ENCODE data around the gene TRERF1.
A peak's percentile ranks its signal among the peaks of the same experiment; 100 is the strongest.

TRERF1 gene

DNA sequence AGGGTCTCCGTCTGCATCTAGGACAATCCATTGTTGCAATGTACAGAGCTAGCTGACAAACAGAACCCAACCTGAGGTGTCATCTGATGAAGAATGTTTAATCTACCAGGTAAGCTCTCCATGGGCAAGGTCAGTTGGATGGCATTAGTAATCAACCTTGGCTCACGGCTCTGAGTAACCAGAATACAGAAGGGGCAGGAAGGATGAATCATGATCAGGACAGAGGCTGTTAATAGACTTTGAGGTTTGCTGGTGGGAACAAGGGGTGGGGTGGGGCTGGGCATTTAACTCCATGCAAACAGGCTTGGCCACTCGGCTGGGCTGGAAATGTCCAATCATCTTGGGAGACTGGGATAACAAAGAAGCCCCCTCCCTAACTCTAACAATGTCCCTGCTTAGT is 157.0 kb downstream of the TRERF1 start:
- H3K36me3 ChIP-seq (ENCODE audit: insufficient read depth, low read length): peaks cover 6% of the 10 kb centered on the region
- no peak overlapping the region for H3K4me3 ChIP-seq (ENCODE audit: low read depth in 1 of 2, low read length in 2 of 2)
- H3K27me3 ChIP-seq (ENCODE audit: control insufficient read depth in 1 of 2, insufficient read depth in 2 of 2, low read length in 2 of 2): no peaks in the 10 kb centered on the region
- no peaks in the 10 kb centered on the region for H3K9me3 ChIP-seq (ENCODE audit: low read length)
- no peak overlapping the region for H3K27ac ChIP-seq (ENCODE audit: low read depth, low read length)
- no peaks in the 10 kb centered on the region for H3K4me1 ChIP-seq (ENCODE audit: insufficient read depth, low read length)
- H3K9ac ChIP-seq (ENCODE audit: low read length): no peak overlapping the region

DNA sequence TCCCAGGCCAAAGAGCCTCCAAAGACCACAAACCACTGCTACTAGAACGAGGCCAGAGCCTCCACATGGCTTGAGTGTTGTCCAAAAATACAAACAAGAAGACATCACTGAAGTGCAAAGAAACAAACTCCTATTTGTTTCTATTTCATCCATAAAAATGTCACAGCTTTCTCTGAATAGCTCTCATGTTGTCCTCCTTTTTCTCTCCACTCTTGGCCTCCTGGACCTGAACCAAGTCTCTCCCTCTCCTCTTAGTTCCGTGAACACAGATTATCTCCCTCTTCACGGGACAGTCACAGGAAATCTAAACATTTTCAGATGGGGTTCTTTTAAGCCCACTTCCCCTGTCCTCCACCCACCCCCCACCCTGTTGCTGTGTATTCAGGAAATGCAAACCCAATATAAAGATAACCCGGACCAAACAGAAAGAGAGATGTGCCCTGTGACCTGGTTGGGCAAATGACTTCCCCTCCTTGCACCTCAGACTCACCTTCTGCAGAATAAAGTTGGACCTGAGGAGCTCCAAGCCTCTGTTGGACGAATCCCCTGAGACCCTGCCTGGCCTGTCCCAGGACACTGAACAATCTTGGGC is 158.2 kb downstream of the TRERF1 start:
- Histone ChIP-seq H3K36me3 (ENCODE audit: insufficient read depth, low read length) (peaks cover 3% of the 10 kb centered on the region), H3K9me3 (ENCODE audit: low read length) (no peaks in the 10 kb centered on the region), H3K27ac (ENCODE audit: low read depth, low read length) (no peak overlapping the region), H3K27me3 (ENCODE audit: control insufficient read depth in 1 of 2, insufficient read depth in 2 of 2, low read length in 2 of 2) (no peaks in the 10 kb centered on the region), H3K4me3 (ENCODE audit: low read depth in 1 of 2, low read length in 2 of 2) (no peak overlapping the region), H3K4me1 (ENCODE audit: insufficient read depth, low read length) (no peaks in the 10 kb centered on the region), H3K9ac (ENCODE audit: low read length) (no peak overlapping the region)

DNA sequence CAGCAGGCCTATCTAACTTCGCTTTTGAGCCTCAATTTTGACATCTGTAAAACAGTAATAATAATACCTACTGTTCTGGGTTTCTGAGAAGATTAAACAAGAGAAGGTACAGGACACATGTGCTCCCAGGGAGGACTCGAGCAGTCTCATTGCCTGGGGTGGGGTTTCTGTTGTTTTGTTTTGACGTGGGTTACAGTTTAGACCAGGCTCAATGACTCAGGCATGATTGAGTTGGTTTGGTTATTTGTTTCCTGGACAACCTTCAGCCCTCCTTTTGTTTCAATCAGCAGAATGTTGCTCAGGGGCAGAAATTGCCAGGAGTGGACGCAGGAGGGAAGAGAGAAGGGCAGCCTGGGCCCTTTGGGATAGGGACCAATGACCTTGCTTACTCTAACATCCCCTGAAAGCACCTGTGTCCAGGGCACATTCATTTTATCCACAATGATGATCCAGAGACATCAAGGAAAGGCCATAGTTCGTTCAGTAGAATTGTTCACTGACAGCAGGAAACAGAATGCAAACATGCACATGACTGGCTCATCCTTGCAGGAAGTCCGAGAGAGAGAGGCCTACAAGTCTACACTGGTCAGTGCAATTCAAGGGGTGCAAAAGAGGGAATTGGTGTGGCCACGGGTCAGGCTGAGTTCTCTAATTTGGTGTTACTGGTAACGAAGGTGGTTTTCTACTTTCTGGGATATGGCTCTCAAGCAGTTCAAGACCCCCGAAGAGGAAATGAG is 159.6 kb downstream of the TRERF1 start:
- no peaks in the 10 kb centered on the region for H3K4me1 ChIP-seq (ENCODE audit: insufficient read depth, low read length)
- no peak overlapping the region for H3K27ac ChIP-seq (ENCODE audit: low read depth, low read length)
- H3K27me3 ChIP-seq (ENCODE audit: control insufficient read depth in 1 of 2, insufficient read depth in 2 of 2, low read length in 2 of 2): no peaks in the 10 kb centered on the region
- H3K9me3 ChIP-seq (ENCODE audit: low read length): no peaks in the 10 kb centered on the region
- H3K36me3 ChIP-seq (ENCODE audit: insufficient read depth, low read length): no peaks in the 10 kb centered on the region
- H3K9ac ChIP-seq (ENCODE audit: low read length): no peak overlapping the region
- no peak overlapping the region for H3K4me3 ChIP-seq (ENCODE audit: low read depth in 1 of 2, low read length in 2 of 2)

DNA sequence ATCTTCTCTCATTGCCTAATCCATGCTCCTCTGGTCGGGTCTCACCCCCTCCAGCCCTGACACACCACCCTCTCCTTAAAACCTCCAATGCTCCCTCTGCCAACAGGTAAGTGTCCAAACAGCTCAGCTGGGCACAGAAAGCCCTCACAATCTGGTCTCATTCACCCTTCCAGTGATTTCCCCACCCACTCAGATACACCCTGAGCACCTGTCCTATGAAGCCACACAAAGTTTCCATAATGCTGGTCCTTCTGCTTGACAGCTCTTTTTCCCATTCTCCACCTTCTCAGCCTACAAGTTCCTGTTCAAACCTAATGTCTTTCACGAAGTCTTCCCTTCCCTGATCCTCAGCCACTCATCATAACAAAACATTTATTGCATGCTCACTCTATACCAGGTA is 164.0 kb downstream of the TRERF1 start:
- Histone ChIP-seq H3K4me3 (ENCODE audit: low read depth in 1 of 2, low read length in 2 of 2) (no peak overlapping the region), H3K4me1 (ENCODE audit: insufficient read depth, low read length) (no peaks in the 10 kb centered on the region), H3K9ac (ENCODE audit: low read length) (no peak overlapping the region), H3K27ac (ENCODE audit: low read depth, low read length) (no peak overlapping the region), H3K27me3 (ENCODE audit: control insufficient read depth in 1 of 2, insufficient read depth in 2 of 2, low read length in 2 of 2) (no peaks in the 10 kb centered on the region), H3K9me3 (ENCODE audit: low read length) (no peaks in the 10 kb centered on the region), H3K36me3 (ENCODE audit: insufficient read depth, low read length) (no peaks in the 10 kb centered on the region)

GRCh38 chr6:42281570-42281969 is 170.2 kb downstream of the TRERF1 start:
- Histone ChIP-seq H3K9ac (ENCODE audit: low read length) (no peak overlapping the region), H3K27me3 (ENCODE audit: control insufficient read depth in 1 of 2, insufficient read depth in 2 of 2, low read length in 2 of 2) (no peaks in the 10 kb centered on the region), H3K4me3 (ENCODE audit: low read depth in 1 of 2, low read length in 2 of 2) (no peak overlapping the region), H3K4me1 (ENCODE audit: insufficient read depth, low read length) (peaks cover 32% of the 10 kb centered on the region), H3K9me3 (ENCODE audit: low read length) (no peaks in the 10 kb centered on the region), H3K36me3 (ENCODE audit: insufficient read depth, low read length) (no peaks in the 10 kb centered on the region), H3K27ac (ENCODE audit: low read depth, low read length) (no peak overlapping the region)

- Histone ChIP-seq H3K9me3 (ENCODE audit: low read length) (no peaks in the 10 kb centered on the region), H3K36me3 (ENCODE audit: insufficient read depth, low read length) (no peaks in the 10 kb centered on the region), H3K4me1 (ENCODE audit: insufficient read depth, low read length) (peaks cover 33% of the 10 kb centered on the region), H3K4me3 (ENCODE audit: low read depth in 1 of 2, low read length in 2 of 2) (no peak overlapping the region), H3K27ac (ENCODE audit: low read depth, low read length) (no peak overlapping the region), H3K9ac (ENCODE audit: low read length) (no peak overlapping the region), H3K27me3 (ENCODE audit: control insufficient read depth in 1 of 2, insufficient read depth in 2 of 2, low read length in 2 of 2) (no peaks in the 10 kb centered on the region)
Measured at GRCh38 chr6:42280966-42281533, 170.7 kb downstream of the TRERF1 start.

DNA sequence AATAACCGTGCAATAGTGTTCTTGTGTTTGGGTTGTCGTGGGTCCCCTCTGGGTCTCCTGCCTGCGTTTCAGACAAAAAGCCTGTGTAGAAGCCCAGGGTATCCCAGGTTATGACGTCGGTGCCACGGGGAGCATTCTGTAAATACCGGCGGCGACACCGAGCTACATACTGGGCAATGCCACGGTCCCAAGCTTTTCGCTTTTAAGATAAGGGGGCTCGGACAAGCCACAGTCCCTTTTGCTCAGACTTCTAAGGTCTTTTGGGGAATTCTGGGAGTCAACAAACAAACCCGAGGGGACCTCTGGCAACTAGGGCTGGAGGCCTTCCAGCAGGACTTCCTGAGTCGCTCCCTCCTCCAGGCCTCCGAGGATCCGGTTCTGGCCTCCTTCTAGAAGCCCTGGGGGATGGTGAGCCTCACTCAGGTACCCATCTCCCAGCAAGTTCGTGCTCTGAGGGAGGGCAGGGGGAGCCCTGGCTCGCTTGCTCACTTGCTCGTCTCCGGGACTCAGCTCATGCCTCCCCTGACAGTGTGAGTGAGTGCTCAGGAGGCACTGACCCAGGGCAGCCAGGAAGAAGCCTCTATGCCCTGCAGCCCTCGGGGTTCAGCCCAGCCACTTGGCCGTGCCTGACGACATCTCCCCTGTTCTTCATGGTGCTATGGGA is 171.6 kb downstream of the TRERF1 start:
- Histone ChIP-seq H3K9me3 (ENCODE audit: low read length) (no peaks in the 10 kb centered on the region), H3K27ac (ENCODE audit: low read depth, low read length) (no peak overlapping the region), H3K27me3 (ENCODE audit: control insufficient read depth in 1 of 2, insufficient read depth in 2 of 2, low read length in 2 of 2) (no peaks in the 10 kb centered on the region), H3K36me3 (ENCODE audit: insufficient read depth, low read length) (no peaks in the 10 kb centered on the region), H3K9ac (ENCODE audit: low read length) (no peak overlapping the region), H3K4me1 (ENCODE audit: insufficient read depth, low read length) (peaks cover 33% of the 10 kb centered on the region), H3K4me3 (ENCODE audit: low read depth in 1 of 2, low read length in 2 of 2) (no peak overlapping the region)

DNA sequence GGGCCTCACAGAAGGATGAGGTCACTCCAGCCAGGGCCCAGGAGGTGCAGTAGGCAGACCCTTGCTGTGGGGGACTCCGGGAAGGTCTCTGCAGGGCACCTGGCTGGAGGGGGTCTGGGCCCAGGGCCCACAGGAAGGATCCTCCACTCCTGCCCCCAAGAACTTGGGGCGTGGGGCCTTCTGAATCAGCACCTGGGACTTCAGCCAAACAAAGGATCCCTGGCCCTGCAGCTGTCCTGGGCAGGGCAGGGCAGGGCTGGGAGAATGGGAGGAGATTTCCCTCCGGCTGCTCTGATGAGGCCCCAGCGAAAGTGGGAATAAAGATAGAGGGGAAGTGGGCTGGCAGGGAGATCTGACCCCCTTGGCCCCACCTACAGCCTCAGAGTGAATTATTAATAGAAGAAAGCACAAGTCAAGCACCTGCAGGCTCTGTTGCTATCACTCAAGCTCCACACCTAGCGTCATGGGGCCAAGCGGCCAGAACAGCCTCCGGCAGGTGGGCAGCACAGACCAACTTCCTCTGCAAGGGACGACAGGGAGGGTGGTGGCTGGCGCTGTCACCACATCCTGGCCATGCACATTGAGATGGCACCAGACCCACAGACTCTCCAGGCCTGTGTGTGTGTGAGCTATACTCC is 172.5 kb downstream of the TRERF1 start:
- H3K27ac ChIP-seq (ENCODE audit: low read depth, low read length): no peak overlapping the region
- H3K4me3 ChIP-seq (ENCODE audit: low read depth in 1 of 2, low read length in 2 of 2): no peak overlapping the region
- no peaks in the 10 kb centered on the region for H3K27me3 ChIP-seq (ENCODE audit: control insufficient read depth in 1 of 2, insufficient read depth in 2 of 2, low read length in 2 of 2)
- no peaks in the 10 kb centered on the region for H3K9me3 ChIP-seq (ENCODE audit: low read length)
- peaks cover 33% of the 10 kb centered on the region for H3K4me1 ChIP-seq (ENCODE audit: insufficient read depth, low read length)
- no peaks in the 10 kb centered on the region for H3K36me3 ChIP-seq (ENCODE audit: insufficient read depth, low read length)
- H3K9ac ChIP-seq (ENCODE audit: low read length): no peak overlapping the region

- Histone ChIP-seq H3K36me3 (ENCODE audit: insufficient read depth, low read length) (no peaks in the 10 kb centered on the region), H3K9ac (ENCODE audit: low read length) (no peak overlapping the region), H3K4me3 (ENCODE audit: low read depth in 1 of 2, low read length in 2 of 2) (no peak overlapping the region), H3K9me3 (ENCODE audit: low read length) (no peaks in the 10 kb centered on the region), H3K4me1 (ENCODE audit: insufficient read depth, low read length) (peaks cover 33% of the 10 kb centered on the region), H3K27ac (ENCODE audit: low read depth, low read length) (no peak overlapping the region), H3K27me3 (ENCODE audit: control insufficient read depth in 1 of 2, insufficient read depth in 2 of 2, low read length in 2 of 2) (no peaks in the 10 kb centered on the region)
Measured at GRCh38 chr6:42278131-42278853, 173.4 kb downstream of the TRERF1 start.

DNA sequence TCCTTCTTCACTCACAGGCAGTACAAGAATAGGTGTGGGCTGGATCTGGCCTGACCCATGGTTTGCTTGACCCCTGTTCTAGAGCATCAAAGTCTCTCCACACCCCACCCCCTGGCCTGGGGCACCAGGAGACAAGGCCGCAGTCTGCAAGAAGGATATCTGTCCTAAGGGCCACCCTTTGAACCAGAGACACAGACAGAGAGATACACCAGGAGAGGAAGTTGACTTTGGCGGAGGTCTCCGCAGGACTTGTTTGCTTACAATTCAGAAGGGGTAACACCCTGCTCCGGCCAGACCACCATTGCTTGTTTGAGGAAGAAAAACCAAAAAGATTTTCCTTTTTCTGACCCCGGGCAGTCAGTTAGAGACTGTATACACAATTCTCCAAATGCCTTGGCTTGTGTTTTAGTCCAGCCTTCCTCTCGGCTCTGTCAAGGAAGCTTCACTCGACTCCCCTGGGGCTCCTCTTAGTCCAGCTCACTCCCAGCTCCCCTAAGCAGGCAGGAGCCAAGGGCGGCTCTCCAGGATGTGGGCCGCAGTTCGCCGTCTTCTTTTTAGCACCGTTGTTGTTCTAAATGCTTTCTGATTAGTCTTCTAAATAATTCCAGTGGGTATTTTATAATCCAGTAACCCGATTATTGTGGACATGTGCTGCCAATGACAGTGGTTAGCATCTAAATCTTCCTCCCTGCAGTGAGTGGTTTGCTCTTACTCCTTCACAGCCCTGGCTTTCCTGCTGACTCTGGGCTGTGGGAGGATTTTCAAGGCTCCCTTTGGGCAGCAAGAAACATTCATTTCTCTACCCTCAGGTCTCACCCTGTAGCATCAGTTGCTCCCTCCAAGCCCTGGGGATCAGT is 175.5 kb downstream of the TRERF1 start:
- Histone ChIP-seq H3K36me3 (ENCODE audit: insufficient read depth, low read length) (no peaks in the 10 kb centered on the region), H3K9ac (ENCODE audit: low read length) (no peak overlapping the region), H3K4me1 (ENCODE audit: insufficient read depth, low read length) (peaks cover 40% of the 10 kb centered on the region)

More for the DNA sequence above, 175.5 kb downstream of the TRERF1 start:
- H3K9me3 ChIP-seq (ENCODE audit: low read length): no peaks in the 10 kb centered on the region
- H3K27ac ChIP-seq (ENCODE audit: low read depth, low read length): no peak overlapping the region
- H3K4me3 ChIP-seq (ENCODE audit: low read depth in 1 of 2, low read length in 2 of 2): peak overlapping the region in 1 of 2 donors; percentile 25
- H3K27me3 ChIP-seq (ENCODE audit: control insufficient read depth in 1 of 2, insufficient read depth in 2 of 2, low read length in 2 of 2): no peaks in the 10 kb centered on the region

All from muscle layer of colon (tissue), 2 donors.